ENCODE data around the gene AEBP2.
A peak's percentile ranks its signal among the peaks of the same experiment; 100 is the strongest.

AEBP2 gene

DNA sequence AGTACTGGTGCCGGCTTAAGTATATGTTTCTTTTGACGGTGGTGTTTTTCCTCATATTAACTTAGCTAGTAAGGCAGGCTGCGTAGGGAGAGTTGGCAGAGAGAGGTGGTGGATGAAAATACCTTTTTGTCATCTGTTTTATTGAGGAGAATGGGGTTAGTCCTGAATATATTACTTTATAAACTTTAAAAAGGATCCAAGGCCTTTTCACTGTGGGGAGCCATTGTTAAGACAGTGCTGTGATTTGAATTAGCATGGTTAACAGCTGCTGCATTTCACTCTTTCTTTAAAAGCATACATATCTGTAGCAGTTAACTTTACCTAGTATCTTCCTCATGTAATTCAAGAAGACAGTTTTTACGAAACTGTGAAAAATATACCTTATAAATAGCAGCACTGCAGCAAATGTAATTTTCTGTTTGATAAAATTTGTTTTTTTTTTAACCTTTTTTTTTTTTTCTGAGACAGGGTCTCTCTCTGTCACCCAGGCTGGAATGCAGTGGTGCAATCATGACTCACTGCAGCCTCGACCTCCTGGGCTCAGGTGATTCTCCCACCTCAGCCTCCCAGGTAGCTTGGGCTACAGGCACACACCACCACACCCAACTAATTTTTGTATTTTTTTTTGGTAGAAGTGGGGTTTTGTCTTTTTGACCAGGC, 57.1 kb downstream of the AEBP2 start:
- Mint-ChIP-seq H3K4me1 (peaks cover 11% of the 10 kb centered on the region), H3K27me3 (ENCODE audit: low read depth, poor library complexity) (no peaks in the 10 kb centered on the region), H3K9me3 (no peaks in the 10 kb centered on the region), H3K36me3 (ENCODE audit: low read depth) (peaks cover 79% of the 10 kb centered on the region), H3K27ac (peak overlapping the region; percentile 89), H3K4me3 (no peak overlapping the region)
- DNase-seq = no peak
- TF ChIP-seq, protein P1, sequence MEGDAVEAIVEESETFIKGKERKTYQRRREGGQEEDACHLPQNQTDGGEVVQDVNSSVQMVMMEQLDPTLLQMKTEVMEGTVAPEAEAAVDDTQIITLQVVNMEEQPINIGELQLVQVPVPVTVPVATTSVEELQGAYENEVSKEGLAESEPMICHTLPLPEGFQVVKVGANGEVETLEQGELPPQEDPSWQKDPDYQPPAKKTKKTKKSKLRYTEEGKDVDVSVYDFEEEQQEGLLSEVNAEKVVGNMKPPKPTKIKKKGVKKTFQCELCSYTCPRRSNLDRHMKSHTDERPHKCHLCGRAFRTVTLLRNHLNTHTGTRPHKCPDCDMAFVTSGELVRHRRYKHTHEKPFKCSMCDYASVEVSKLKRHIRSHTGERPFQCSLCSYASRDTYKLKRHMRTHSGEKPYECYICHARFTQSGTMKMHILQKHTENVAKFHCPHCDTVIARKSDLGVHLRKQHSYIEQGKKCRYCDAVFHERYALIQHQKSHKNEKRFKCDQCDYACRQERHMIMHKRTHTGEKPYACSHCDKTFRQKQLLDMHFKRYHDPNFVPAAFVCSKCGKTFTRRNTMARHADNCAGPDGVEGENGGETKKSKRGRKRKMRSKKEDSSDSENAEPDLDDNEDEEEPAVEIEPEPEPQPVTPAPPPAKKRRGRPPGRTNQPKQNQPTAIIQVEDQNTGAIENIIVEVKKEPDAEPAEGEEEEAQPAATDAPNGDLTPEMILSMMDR (IDR thresholded peaks at IDR 0.05) = no peak

DNA sequence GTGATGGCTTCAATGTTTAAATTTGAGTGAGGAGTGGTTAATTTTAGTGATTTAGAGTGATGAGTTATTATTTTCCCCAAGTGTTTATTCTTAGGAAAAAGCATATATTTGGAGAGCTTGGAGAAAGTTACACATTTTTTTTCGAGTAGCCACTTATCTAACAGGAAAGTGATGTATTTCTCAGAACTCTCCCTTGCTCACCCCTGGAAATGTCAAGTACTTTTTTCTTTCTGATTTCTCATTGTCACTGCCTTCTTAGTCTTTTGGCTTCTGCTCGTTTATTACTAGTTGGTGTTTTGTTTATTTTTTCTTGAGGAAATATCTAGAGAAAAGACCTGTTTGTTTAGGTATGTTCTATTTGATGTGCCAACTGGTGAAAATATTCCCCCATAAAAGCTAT, 58.8 kb downstream of the AEBP2 start:
- H3K9me3 Mint-ChIP-seq = peaks cover 8% of the 10 kb centered on the region
- H3K4me3 Mint-ChIP-seq = no peak overlapping the region
- H3K4me1 Mint-ChIP-seq = peaks cover 11% of the 10 kb centered on the region
- peak overlapping the region; percentile 41 for H3K27ac Mint-ChIP-seq
- H3K27me3 Mint-ChIP-seq (ENCODE audit: low read depth, poor library complexity) = no peaks in the 10 kb centered on the region
- peaks cover 85% of the 10 kb centered on the region for H3K36me3 Mint-ChIP-seq (ENCODE audit: low read depth)
- TF ChIP-seq, protein P1 (IDR thresholded peaks at IDR 0.05) = no peak
- DNase-seq = no peak

DNA sequence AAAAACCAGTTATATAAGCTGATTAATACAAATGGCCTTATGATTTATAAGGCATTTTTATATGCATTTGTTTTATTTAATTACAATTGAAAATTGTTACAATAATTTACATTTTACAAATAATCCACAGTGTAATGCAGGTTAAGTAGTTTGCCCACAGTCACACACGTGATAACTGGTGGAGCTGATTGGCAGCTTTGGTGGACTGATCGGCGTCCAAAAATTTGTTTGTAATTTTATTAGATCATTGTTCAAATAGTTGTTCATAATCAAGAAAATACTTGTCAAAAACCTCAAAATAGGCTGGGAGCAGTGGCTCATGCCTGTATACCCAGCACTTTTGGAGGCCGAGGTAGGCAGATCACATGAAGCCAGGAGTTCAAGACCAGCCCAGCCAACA, 59.7 kb downstream of the AEBP2 start:
- Mint-ChIP-seq H3K27ac (no peak overlapping the region), H3K9me3 (peaks cover 8% of the 10 kb centered on the region), H3K27me3 (ENCODE audit: low read depth, poor library complexity) (no peaks in the 10 kb centered on the region), H3K36me3 (ENCODE audit: low read depth) (peaks cover 84% of the 10 kb centered on the region), H3K4me1 (peaks cover 11% of the 10 kb centered on the region), H3K4me3 (no peak overlapping the region)
- DNase-seq = no peak
- TF ChIP-seq, protein P1 (IDR thresholded peaks at IDR 0.05) = no peak

DNA sequence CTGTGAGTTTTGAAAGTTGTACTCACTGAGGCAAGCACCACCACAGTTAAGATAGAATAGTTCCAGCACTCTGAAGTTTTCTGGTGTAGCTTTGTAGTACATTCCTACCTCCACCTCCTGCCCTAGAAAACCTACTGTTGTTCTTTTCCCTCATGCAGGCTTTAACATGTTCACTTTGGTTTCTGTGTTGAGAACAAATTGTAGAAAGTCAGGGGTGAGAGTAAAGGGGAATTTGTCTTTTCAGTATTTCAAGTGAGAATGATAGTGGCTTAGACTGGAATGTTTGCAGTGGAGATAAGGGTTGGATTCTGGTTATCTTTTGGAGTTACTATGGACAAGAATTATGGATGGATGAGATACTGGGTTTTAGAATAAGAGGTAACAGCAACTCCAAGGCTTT, 67.2 kb downstream of the AEBP2 start:
- H3K27ac Mint-ChIP-seq = peak overlapping the region; percentile 1

DNA sequence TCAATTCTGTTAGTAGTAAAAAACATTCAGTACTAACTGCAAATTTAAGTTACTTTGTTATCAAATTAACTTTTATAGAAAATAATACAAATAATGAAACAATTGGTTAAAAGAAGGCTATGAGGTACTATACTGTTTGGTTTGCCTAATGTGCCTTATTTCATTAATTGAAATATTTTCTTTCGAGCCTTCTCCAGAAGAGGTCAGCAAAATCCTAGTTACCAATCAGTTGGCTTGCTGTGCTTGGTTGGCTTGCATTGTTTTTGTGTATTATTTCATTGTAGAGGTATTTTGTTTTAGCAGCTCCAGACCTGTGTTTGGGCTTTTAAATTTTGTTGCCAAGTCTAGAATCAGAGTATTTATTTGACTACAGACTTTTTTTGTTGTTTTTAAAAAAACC, 68.5 kb downstream of the AEBP2 start:
- Mint-ChIP-seq H3K4me1 (peaks cover 6% of the 10 kb centered on the region), H3K27me3 (ENCODE audit: low read depth, poor library complexity) (no peaks in the 10 kb centered on the region), H3K9me3 (no peaks in the 10 kb centered on the region), H3K27ac (no peak overlapping the region), H3K36me3 (ENCODE audit: low read depth) (peaks cover 69% of the 10 kb centered on the region), H3K4me3 (no peak overlapping the region)
- DNase-seq = no peak
- TF ChIP-seq, protein P1 (IDR thresholded peaks at IDR 0.05) = no peak

More for the DNA sequence above, 67.2 kb downstream of the AEBP2 start:
- Mint-ChIP-seq H3K4me1 (peaks cover 6% of the 10 kb centered on the region), H3K4me3 (no peak overlapping the region), H3K9me3 (peaks cover 8% of the 10 kb centered on the region), H3K27me3 (ENCODE audit: low read depth, poor library complexity) (no peaks in the 10 kb centered on the region), H3K36me3 (ENCODE audit: low read depth) (peaks cover 73% of the 10 kb centered on the region)
- DNase-seq = no peak
- TF ChIP-seq, protein P1 (IDR thresholded peaks at IDR 0.05) = no peak

DNA sequence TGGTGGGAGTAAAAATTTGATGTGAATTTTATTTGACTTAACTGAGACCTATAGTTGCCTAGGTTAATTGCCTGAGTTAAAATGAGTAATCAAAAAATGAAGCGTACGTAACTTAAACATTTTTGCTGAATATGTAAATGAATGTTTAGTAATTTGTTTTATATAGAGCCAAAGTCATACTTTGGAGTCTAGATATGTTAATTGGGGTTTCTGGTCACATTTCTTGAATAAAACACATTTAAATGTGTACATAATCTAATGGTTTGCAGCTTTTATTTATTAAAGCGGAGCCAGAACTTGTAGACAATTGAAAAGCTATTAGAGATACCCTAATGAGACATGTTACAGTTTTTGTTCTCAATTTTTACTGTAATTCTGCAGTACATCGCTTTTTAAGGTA, 71.2 kb downstream of the AEBP2 start:
- H3K27me3 Mint-ChIP-seq (ENCODE audit: low read depth, poor library complexity) = no peaks in the 10 kb centered on the region
- no peaks in the 10 kb centered on the region for H3K9me3 Mint-ChIP-seq
- TF ChIP-seq, protein P1 (IDR thresholded peaks at IDR 0.05) = no peak
- no peak overlapping the region for H3K4me3 Mint-ChIP-seq
- peaks cover 16% of the 10 kb centered on the region for H3K4me1 Mint-ChIP-seq
- no peak overlapping the region for H3K27ac Mint-ChIP-seq
- peaks cover 62% of the 10 kb centered on the region for H3K36me3 Mint-ChIP-seq (ENCODE audit: low read depth)
- DNase-seq = no peak

Measured in nephron progenitor cell (in vitro differentiated cells).